Measurements from ENCODE around the gene AGTR1. TPM values are rescaled to one million over a fixed set of nuclear protein-coding genes. Genes with fewer than 3 reads are reported as not detected.

Gene AGTR1
- total and polyA plus RNA-seq, 2 of the 13 experiments (the other 11 are each of a cell fraction or from before 2014, with no cell fraction given) = 0.64 to 1.5 TPM

DNA sequence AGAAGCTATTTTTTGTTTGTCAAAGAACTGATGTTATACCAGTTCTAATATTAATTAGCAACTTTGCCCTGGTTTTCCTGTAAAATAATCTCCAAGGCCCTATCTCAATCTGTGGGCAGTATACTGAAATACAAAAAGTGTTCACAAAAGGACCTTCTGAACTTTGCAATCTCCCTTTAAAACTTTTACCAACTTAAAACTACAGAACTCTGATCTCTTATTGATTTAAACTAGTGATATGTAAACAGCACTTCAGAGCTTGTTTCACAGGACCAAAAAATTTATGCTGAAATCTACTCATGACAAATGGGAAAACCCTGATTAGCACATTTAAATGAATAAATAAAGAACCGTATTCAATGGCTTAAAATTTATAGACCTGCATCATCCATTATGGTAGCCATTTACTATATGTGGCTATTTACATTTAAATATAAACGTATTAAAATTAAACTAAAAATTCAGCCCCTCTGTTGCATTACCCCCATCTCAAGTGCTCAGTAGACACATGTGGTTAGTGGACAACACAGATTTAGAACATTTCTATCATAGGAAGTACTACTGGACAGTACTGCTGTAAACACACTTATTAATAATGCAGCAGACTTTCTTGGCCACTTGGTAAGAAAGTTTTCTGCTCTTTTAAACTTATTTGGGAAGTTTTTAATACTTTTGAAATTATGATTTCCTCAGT lies 12.0 kb downstream of the AGTR1 start (continued):
- TF ChIP-seq ZNF501 (CRISPR knock-in tag; IDR thresholded peaks at IDR 0.05) (no peak), PHF5A (CRISPR knock-in tag; IDR thresholded peaks at IDR 0.05; ENCODE audit: low read depth, unreplicated experiment) (no peak), ZNF10 (CRISPR knock-in tag; IDR thresholded peaks at IDR 0.05; ENCODE audit: borderline replicate concordance, low read depth) (no peak), ATF7-NPFF (CRISPR knock-in tag; IDR thresholded peaks at IDR 0.05; ENCODE audit: low read depth) (no peak), GFI1 (CRISPR knock-in tag; IDR thresholded peaks at IDR 0.05; ENCODE audit: borderline replicate concordance) (peak; percentile 85), ZEB1 (IDR thresholded peaks at IDR 0.05; ENCODE audit: insufficient replicate concordance, low read depth) (no peak), XBP1 (CRISPR knock-in tag; IDR thresholded peaks at IDR 0.05) (no peak), HNRNPH1 (optimal IDR thresholded peaks at IDR 0.05; ENCODE audit: low read depth, low read length) (no peak), ZNF766 (CRISPR knock-in tag; IDR thresholded peaks at IDR 0.05; ENCODE audit: borderline replicate concordance) (no peak), GTF2F1 (IDR thresholded peaks at IDR 0.05; ENCODE audit: low read length) (no peak), NR2C2 (CRISPR knock-in tag; IDR thresholded peaks at IDR 0.05; ENCODE audit: borderline replicate concordance) (no peak), AHR (CRISPR knock-in tag; IDR thresholded peaks at IDR 0.05) (no peak), ZNF737 (CRISPR knock-in tag; IDR thresholded peaks at IDR 0.05; ENCODE audit: borderline replicate concordance) (no peak), MAZ (IDR thresholded peaks at IDR 0.05; ENCODE audit: borderline replicate concordance, low read depth, low read length) (no peak), MAZ (CRISPR knock-in tag; IDR thresholded peaks at IDR 0.05; ENCODE audit: low read depth) (no peak), ZNF33B (CRISPR knock-in tag; IDR thresholded peaks at IDR 0.05) (no peak), ZNF782 (CRISPR knock-in tag; IDR thresholded peaks at IDR 0.05; ENCODE audit: borderline replicate concordance) (no peak), DNMT3B (CRISPR knock-in tag; conservative IDR thresholded peaks at IDR 0.05) (no peak), LCORL (IDR thresholded peaks at IDR 0.05) (peak; percentile 76; the same call in 1 of the 2 replicates), LCORL (CRISPR knock-in tag; IDR thresholded peaks at IDR 0.05) (peak; percentile 87), PPARG (CRISPR knock-in tag; conservative IDR thresholded peaks at IDR 0.05) (peak; percentile 78), ZNF235 (CRISPR knock-in tag; IDR thresholded peaks at IDR 0.05; ENCODE audit: borderline replicate concordance) (no peak), SP1 (IDR thresholded peaks at IDR 0.05) (no peak), SP1 (CRISPR knock-in tag; IDR thresholded peaks at IDR 0.05) (no peak)
- TF ChIP-seq, protein P1, sequence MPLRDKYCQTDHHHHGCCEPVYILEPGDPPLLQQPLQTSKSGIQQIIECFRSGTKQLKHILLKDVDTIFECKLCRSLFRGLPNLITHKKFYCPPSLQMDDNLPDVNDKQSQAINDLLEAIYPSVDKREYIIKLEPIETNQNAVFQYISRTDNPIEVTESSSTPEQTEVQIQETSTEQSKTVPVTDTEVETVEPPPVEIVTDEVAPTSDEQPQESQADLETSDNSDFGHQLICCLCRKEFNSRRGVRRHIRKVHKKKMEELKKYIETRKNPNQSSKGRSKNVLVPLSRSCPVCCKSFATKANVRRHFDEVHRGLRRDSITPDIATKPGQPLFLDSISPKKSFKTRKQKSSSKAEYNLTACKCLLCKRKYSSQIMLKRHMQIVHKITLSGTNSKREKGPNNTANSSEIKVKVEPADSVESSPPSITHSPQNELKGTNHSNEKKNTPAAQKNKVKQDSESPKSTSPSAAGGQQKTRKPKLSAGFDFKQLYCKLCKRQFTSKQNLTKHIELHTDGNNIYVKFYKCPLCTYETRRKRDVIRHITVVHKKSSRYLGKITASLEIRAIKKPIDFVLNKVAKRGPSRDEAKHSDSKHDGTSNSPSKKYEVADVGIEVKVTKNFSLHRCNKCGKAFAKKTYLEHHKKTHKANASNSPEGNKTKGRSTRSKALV (CRISPR knock-in tag; IDR thresholded peaks at IDR 0.05) = 0 out of 2 replicates have a peak, but pooled peaks have one; percentile 49
- TF ChIP-seq, protein P2, sequence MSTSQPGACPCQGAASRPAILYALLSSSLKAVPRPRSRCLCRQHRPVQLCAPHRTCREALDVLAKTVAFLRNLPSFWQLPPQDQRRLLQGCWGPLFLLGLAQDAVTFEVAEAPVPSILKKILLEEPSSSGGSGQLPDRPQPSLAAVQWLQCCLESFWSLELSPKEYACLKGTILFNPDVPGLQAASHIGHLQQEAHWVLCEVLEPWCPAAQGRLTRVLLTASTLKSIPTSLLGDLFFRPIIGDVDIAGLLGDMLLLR (CRISPR knock-in tag; IDR thresholded peaks at IDR 0.05) = no peak
- TF ChIP-seq, protein P3, sequence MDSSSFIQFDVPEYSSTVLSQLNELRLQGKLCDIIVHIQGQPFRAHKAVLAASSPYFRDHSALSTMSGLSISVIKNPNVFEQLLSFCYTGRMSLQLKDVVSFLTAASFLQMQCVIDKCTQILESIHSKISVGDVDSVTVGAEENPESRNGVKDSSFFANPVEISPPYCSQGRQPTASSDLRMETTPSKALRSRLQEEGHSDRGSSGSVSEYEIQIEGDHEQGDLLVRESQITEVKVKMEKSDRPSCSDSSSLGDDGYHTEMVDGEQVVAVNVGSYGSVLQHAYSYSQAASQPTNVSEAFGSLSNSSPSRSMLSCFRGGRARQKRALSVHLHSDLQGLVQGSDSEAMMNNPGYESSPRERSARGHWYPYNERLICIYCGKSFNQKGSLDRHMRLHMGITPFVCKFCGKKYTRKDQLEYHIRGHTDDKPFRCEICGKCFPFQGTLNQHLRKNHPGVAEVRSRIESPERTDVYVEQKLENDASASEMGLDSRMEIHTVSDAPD (CRISPR knock-in tag; IDR thresholded peaks at IDR 0.05) = no peak
- TF ChIP-seq, protein P4, sequence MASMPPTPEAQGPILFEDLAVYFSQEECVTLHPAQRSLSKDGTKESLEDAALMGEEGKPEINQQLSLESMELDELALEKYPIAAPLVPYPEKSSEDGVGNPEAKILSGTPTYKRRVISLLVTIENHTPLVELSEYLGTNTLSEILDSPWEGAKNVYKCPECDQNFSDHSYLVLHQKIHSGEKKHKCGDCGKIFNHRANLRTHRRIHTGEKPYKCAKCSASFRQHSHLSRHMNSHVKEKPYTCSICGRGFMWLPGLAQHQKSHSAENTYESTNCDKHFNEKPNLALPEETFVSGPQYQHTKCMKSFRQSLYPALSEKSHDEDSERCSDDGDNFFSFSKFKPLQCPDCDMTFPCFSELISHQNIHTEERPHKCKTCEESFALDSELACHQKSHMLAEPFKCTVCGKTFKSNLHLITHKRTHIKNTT (CRISPR knock-in tag; IDR thresholded peaks at IDR 0.05) = no peak
